Stimulated activated naive CD4-positive, alpha-beta T cell (primary cell): ENCODE results near the gene C10orf88.
"Not testable (repeated sequence)": the region's sequence is repeated elsewhere in the genome, so short reads cannot be mapped to it uniquely, and the experiment has no call there.

Experiments used
- DNase-seq, 6 experiments: peaks; one replicate each; lab custom pipeline; 2025; lab: John Stamatoyannopoulos, UW

Gene C10orf88

GRCh38 chr10:122957474-122957873 is 3.4 kb upstream of the C10orf88 start:
- DNase-seq = no peak

GRCh38 chr10:122955892-122956291 is 1.9 kb upstream of the C10orf88 start:
- DNase-seq = no peak

- DNase-seq = no peak
Measured at GRCh38 chr10:122954731-122955050, 664 bp upstream of the C10orf88 start.

GRCh38 chr10:122949296-122949695 is 4.7 kb downstream of the C10orf88 start:
- no peak for DNase-seq

- no peak for DNase-seq
Measured at GRCh38 chr10:122939856-122940543, 14.0 kb downstream of the C10orf88 start.

- no peak for DNase-seq
Measured at GRCh38 chr10:122939133-122939855, 14.7 kb downstream of the C10orf88 start.

- no peak for DNase-seq
Measured at GRCh38 chr10:122931088-122931906, 22.7 kb downstream of the C10orf88 start.

GRCh38 chr10:122930140-122930539 is 23.9 kb downstream of the C10orf88 start:
- no peak for DNase-seq

- no peak for DNase-seq
Measured at GRCh38 chr10:122915700-122916099, 38.3 kb downstream of the C10orf88 start.

GRCh38 chr10:122911889-122912484 is 42.0 kb downstream of the C10orf88 start:
- DNase-seq = peak; percentile 8 to 56 (median 36)

GRCh38 chr10:122910310-122910709 is 43.7 kb downstream of the C10orf88 start, which contains the start of gene FAM24A:
FAM24A (plus strand) TSS chr10:122910610; CDS start chr10:122911635, 1,025 bp downstream.
- DNase-seq = no peak

- DNase-seq = not testable (repeated sequence)
Measured at GRCh38 chr10:122903861-122904260, 50.2 kb downstream of the C10orf88 start.

- no peak for DNase-seq
Measured at GRCh38 chr10:122894261-122894944, 59.6 kb downstream of the C10orf88 start.

- no peak for DNase-seq
Measured at GRCh38 chr10:122884166-122884565, 69.9 kb downstream of the C10orf88 start.

GRCh38 chr10:122882766-122883165 is 71.3 kb downstream of the C10orf88 start:
- no peak for DNase-seq
